Measurements from ENCODE around the gene SNTG2. TPM values are rescaled to one million over a fixed set of nuclear protein-coding genes. Genes with fewer than 3 reads are reported as not detected.

The SNTG2 gene
- total RNA-seq, 2 donors from 2014 or later = 2.0 to 5.0 TPM

- WGBS = 80% methylated on average over 3 of the region's 3 CpGs
- Histone ChIP-seq H3K4me1 (replicated peaks) (no peaks in the 10 kb centered on the region), H3K36me3 (no peaks in the 10 kb centered on the region), H3K4me3 (no peak overlapping the region), H3K27ac (no peak overlapping the region), H3K9me3 (no peaks in the 10 kb centered on the region), H3K27me3 (replicated peaks; ENCODE audit: insufficient read depth) (no peaks in the 10 kb centered on the region)
- DNase-seq (ENCODE audit: low spot score) = no peak
- intact Hi-C loops (cut with DNase I) = no loop called here
- TF ChIP-seq, protein P1, sequence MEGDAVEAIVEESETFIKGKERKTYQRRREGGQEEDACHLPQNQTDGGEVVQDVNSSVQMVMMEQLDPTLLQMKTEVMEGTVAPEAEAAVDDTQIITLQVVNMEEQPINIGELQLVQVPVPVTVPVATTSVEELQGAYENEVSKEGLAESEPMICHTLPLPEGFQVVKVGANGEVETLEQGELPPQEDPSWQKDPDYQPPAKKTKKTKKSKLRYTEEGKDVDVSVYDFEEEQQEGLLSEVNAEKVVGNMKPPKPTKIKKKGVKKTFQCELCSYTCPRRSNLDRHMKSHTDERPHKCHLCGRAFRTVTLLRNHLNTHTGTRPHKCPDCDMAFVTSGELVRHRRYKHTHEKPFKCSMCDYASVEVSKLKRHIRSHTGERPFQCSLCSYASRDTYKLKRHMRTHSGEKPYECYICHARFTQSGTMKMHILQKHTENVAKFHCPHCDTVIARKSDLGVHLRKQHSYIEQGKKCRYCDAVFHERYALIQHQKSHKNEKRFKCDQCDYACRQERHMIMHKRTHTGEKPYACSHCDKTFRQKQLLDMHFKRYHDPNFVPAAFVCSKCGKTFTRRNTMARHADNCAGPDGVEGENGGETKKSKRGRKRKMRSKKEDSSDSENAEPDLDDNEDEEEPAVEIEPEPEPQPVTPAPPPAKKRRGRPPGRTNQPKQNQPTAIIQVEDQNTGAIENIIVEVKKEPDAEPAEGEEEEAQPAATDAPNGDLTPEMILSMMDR (IDR thresholded peaks at IDR 0.05) = no peak
- TF ChIP-seq POLR2AphosphoS5 (IDR thresholded peaks at IDR 0.05) = no peak
Measured at GRCh38 chr2:981258-981657, 30.6 kb downstream of the SNTG2 start.

GRCh38 chr2:981759-982158, 31.1 kb downstream of the SNTG2 start:
- H3K4me3 ChIP-seq = no peak overlapping the region
- H3K27me3 ChIP-seq (replicated peaks; ENCODE audit: insufficient read depth) = no peaks in the 10 kb centered on the region
- 96% methylated on average over 4 of the region's 4 CpGs for WGBS
- no peaks in the 10 kb centered on the region for H3K36me3 ChIP-seq
- no peak for DNase-seq (ENCODE audit: low spot score)
- no peaks in the 10 kb centered on the region for H3K9me3 ChIP-seq
- H3K4me1 ChIP-seq (replicated peaks) = no peaks in the 10 kb centered on the region
- intact Hi-C loops (cut with DNase I) = no loop called here
- no peak overlapping the region for H3K27ac ChIP-seq
- TF ChIP-seq POLR2AphosphoS5 (IDR thresholded peaks at IDR 0.05) = no peak
- TF ChIP-seq, protein P1 (IDR thresholded peaks at IDR 0.05) = no peak
- no peak for TF ChIP-seq POLR2A (IDR thresholded peaks at IDR 0.05)

DNA sequence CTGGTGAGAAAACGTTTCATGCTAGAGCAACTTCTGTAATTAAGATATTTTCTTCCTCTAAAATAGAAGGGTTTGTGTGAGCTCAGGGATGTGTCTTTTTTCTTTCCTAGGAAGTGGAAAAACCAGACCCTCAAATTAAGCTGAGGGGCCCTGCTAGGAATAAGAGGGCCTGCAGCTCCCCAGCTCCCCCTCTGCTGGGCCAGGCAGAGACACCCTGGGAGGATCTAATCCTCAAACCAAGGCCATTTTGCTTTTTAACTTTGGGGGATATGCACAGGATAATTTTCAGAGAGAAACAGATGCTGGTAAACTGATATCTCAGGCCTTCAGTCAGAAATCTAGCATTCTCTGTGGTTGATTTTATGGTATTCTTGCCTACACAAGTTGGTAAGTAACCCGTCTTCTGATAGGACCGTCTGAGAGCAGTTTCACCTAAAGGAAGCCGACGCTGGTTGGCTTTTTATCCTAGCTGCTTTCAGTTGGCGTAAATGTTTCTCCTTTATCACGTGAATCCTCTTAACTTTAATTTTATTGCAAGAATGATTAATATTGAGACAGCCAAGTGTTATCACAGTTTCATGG, 34.8 kb downstream of the SNTG2 start:
- WGBS = 54% methylated on average over 7 of the region's 7 CpGs

DNA sequence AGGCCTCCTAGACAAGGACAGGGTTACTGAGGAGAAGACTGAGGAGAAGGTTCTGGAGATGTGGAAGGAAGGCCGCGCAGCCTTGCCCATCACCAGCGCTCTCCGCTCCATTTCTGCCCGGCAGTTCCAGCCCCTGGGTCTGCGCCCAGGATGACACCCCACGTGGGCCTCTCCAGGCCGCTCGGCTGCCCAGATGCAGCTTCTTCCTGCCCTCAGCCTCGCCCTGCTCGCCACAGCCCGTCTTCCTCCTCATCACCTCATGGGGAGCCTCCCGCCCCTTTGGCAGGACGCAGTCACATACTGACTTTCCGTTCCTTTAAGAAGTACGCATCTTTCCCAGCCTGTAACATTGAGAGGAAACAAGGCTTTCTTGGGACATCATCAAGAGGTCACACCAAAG, 37.1 kb downstream of the SNTG2 start:
- Histone ChIP-seq H3K4me1 (replicated peaks) (no peaks in the 10 kb centered on the region), H3K27ac (no peak overlapping the region), H3K36me3 (no peaks in the 10 kb centered on the region), H3K4me3 (no peak overlapping the region), H3K27me3 (replicated peaks; ENCODE audit: insufficient read depth) (no peaks in the 10 kb centered on the region), H3K9me3 (no peaks in the 10 kb centered on the region)
- TF ChIP-seq, protein P1 (IDR thresholded peaks at IDR 0.05) = no peak
- TF ChIP-seq POLR2AphosphoS5 (IDR thresholded peaks at IDR 0.05) = no peak
- no peak for TF ChIP-seq POLR2A (IDR thresholded peaks at IDR 0.05)
- WGBS = 95% methylated on average over 16 of the region's 16 CpGs
- intact Hi-C loops (cut with DNase I) = no loop called here
- DNase-seq (ENCODE audit: low spot score) = no peak

More for the DNA sequence above, 34.8 kb downstream of the SNTG2 start:
- Histone ChIP-seq H3K27me3 (replicated peaks; ENCODE audit: insufficient read depth) (no peaks in the 10 kb centered on the region), H3K36me3 (no peaks in the 10 kb centered on the region), H3K4me1 (replicated peaks) (no peaks in the 10 kb centered on the region), H3K4me3 (no peak overlapping the region), H3K9me3 (no peaks in the 10 kb centered on the region), H3K27ac (no peak overlapping the region)
- intact Hi-C loops (cut with DNase I) = no loop called here
- TF ChIP-seq, protein P1 (IDR thresholded peaks at IDR 0.05) = no peak
- TF ChIP-seq POLR2AphosphoS5 (IDR thresholded peaks at IDR 0.05) (no peak), POLR2A (IDR thresholded peaks at IDR 0.05) (no peak)
- no peak for DNase-seq (ENCODE audit: low spot score)

DNA sequence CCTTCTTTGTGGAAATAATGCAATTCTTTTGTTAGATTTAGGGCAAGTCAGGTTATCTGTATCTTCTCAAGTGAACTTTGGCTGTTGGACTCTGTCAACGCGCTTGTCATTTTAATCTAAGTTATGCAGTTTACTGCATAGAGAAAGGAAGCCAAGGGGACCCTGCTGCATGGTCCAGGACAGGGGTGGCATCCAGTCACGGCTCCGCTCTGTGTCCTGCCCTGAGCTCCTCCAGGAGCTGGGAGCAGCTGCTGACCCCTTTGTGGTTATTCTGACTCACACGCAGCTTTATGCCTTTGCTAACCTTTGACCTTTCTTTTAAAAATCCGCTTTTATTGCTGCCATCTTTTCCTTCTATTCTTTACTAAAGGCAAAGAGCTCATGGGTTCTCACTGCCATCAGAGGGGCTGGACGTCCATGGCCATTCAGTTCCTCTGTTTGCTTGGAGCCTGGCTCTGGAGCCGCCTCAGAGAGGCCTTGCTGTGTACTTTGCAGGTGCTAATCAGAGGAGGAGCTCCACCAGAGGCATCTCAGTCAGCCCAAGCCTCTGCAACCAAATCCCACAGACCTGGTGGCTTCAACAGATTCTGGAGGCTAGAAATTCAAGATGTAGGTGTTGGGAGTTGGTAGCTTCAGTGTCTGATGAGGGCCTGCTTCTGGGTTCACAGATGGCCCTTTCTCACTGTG, 39.3 kb downstream of the SNTG2 start:
- no peaks in the 10 kb centered on the region for H3K27me3 ChIP-seq (replicated peaks; ENCODE audit: insufficient read depth)
- no peaks in the 10 kb centered on the region for H3K36me3 ChIP-seq
- intact Hi-C loops (cut with DNase I) = no loop called here
- H3K27ac ChIP-seq = no peak overlapping the region
- WGBS = 69% methylated on average over 8 of the region's 8 CpGs
- H3K9me3 ChIP-seq = no peaks in the 10 kb centered on the region
- H3K4me3 ChIP-seq = no peak overlapping the region
- no peaks in the 10 kb centered on the region for H3K4me1 ChIP-seq (replicated peaks)
- no peak for DNase-seq (ENCODE audit: low spot score)
- TF ChIP-seq POLR2AphosphoS5 (IDR thresholded peaks at IDR 0.05) = no peak
- TF ChIP-seq, protein P1 (IDR thresholded peaks at IDR 0.05) = no peak
- no peak for TF ChIP-seq POLR2A (IDR thresholded peaks at IDR 0.05)

Measured in prostate gland (tissue), 2 donors.